Motor neuron (in vitro differentiated cells): ENCODE results near the gene FADD. TPM values are rescaled to one million over a fixed set of nuclear protein-coding genes. Genes with fewer than 3 reads are reported as not detected.

Experiments
- ATAC-seq, 8 experiments: fragments of 200-7000 bp; cut with Tn5 transposase; replicated peaks in 6 of 8; 2 replicates each; pipeline ENCODE4 v1.8.0; 2021; ENCODE audit warnings: mild to moderate bottlenecking in 8 of 8, moderate library complexity in 8 of 8
- H3K27ac ChIP-seq, 2 donors: fragments of 250-450 bp; sonication (Bioruptor Pico); 2 replicates each; pipeline ENCODE4 v1.9.0; 2021; ENCODE audit warnings: antibody characterized with exemption in 2 of 2, mild to moderate bottlenecking in 2 of 2, moderate library complexity in 1 of 2
- H3K4me1 ChIP-seq, 2 donors: fragments of 250-450 bp; sonication (Bioruptor Pico); replicated peaks in 1 of 2; 2 replicates each; pipeline ENCODE4 v1.6.1; 2021; ENCODE audit warnings: antibody characterized with exemption in 2 of 2, mild to moderate bottlenecking in 2 of 2, moderate library complexity in 1 of 2
- H3K4me3 ChIP-seq, 5 donors: fragments of 250-450 bp; sonication (Bioruptor Pico); 2 replicates each; pipeline ENCODE4 v1.9.0; 2021; ENCODE audit warnings: antibody characterized with exemption in 5 of 5, mild to moderate bottlenecking in 5 of 5, moderate library complexity in 4 of 5
- WGBS, 10 experiments: fragments of 450-650 bp; shearing (Covaris generic); methylation state at CpG; one replicate each; pipeline ENCODE4 v1.0.0; 2022; 5-methylcytosine and 5-hydroxymethylcytosine counted together
- in situ Hi-C, 9 experiments: fragments of 400-800 bp; cut with MboI; loops; one replicate each; pipeline ENCODE4 v1.15.0; 2021; ENCODE audit warnings: low sequenced_read_pairs in 9 of 9, low pct_unique_long_range_greater_than_20kb in 2 of 9; ENCODE audit not compliant: unreplicated experiment in 9 of 9
- total RNA-seq, 8 experiments: library from RNA; unstranded; fragments of 300-600 nt; gene quantifications; 2 replicates each; pipeline versions ENCODE4 v1.2.3 to v1.2.4, GENCODE V29; 2022

The FADD gene
- total RNA-seq, 8 experiments from 2014 or later: 7.0 to 24.2 (median 13.5) TPM

DNA sequence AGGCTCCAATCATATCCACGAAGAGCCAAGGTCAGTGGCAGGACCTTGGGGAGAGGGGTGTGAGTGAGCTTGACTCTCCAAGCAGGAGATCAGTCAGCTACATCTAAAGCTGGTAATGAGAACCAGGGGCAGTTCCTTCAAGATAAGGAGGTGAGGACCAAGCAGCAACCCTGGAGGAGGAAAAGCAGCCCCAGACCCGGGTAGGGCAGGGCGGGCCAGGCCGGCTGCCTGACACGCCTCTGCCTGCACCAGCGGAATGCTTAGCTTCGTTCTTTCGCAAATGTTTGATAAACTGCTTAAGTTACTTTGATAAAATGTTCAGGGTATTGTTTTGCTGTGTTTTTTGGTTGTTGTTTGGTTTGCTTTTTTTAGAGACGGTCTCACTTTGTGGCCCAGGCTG lies 18.7 kb upstream of the FADD start:
- ATAC-seq: no peak
- in situ Hi-C loops: loop anchor here in 8 of 9 experiments (25.0 kb wide), 3 partner anchors 272 to 497 kb away; partner anchors contain the start of genes FGF19 (in 4 of the 8) and LTO1 (in 4 of the 8)
- Histone ChIP-seq H3K4me3 (no peak overlapping the region), H3K4me1 (no peaks in the 10 kb centered on the region), H3K27ac (no peak overlapping the region)
- WGBS, 10 experiments: 20 to 100% (median 83%) methylated on average over 1 to 5 of the region's 9 CpGs; no CpG with 5 or more reads in 5 of the 10 experiments

DNA sequence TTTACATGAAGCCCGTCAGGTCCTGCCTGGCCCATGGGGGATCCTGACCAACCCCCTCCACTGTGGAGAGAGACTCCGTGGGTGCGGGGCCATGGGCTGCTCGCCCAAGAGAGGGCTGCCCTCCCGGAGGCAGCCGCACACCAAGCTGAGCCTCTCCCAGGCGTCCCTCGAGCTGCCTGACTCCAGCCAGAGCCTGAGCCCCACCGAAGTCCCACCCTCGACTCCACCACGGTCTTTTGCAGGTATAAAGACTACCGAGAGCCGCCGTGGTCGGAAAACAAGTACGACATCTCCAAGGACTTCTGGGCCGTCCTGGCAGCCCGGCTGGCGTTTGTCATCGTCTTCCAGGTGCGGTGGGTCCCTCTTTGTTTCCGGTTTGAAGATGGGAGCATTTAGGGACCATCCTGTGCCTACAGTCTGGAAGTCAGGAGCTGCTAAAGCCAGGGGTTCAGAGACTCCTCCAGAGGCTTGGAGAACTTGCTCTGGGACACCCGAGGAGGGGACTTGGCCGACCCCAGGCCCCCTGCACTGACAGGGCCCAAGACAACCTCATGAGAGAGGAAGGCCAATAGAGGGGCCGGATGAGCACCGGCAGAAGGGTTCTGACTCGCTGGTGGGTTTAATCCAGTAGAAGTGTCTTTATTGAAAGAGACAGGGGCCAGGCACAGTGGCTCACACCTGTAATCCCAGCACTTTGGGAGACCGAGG lies 17.6 kb upstream of the FADD start:
- ATAC-seq: no peak
- Histone ChIP-seq H3K4me3 (no peak overlapping the region), H3K27ac (no peak overlapping the region), H3K4me1 (no peaks in the 10 kb centered on the region)
- in situ Hi-C loops: loop anchor here in 8 of 9 experiments (25.0 kb wide), 3 partner anchors 273 to 498 kb away; partner anchors contain the start of genes FGF19 (in 4 of the 8) and LTO1 (in 4 of the 8)
- WGBS, 10 experiments: 33 to 95% (median 55%) methylated on average over 1 to 10 of the region's 28 CpGs; no CpG with 5 or more reads in 6 of the 10 experiments

DNA sequence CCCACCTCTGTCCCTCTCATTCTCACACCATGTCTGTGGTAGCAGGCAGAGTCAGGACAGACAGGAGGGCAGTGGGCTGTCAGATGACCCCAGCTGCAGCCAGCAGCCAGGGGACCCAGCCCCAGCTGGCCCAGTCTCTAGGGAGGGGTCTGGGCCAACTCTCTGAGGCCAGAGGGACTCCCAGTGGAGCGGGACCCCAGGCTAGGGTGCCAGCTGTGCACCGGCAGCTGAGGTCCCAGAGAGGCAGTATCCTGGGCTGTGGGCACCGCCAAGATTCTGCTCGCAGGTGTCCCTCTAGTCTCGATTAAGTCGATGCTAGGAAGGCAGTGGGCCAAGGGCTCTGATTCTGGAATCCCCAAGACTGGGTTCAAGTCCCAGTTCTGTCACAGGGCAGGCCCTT lies 16.7 kb upstream of the FADD start:
- in situ Hi-C loops: loop anchor here in 8 of 9 experiments (25.0 kb wide), 3 partner anchors 274 to 499 kb away; partner anchors contain the start of genes FGF19 (in 4 of the 8) and LTO1 (in 4 of the 8)
- ATAC-seq: no peak
- WGBS, 10 experiments: 89% methylated on average over 4 of the region's 6 CpGs; no CpG with 5 or more reads in 9 of the 10 experiments
- Histone ChIP-seq H3K27ac (no peak overlapping the region), H3K4me3 (no peak overlapping the region), H3K4me1 (peaks cover 0 to 3% of the 10 kb centered on the region in 2 donors)

DNA sequence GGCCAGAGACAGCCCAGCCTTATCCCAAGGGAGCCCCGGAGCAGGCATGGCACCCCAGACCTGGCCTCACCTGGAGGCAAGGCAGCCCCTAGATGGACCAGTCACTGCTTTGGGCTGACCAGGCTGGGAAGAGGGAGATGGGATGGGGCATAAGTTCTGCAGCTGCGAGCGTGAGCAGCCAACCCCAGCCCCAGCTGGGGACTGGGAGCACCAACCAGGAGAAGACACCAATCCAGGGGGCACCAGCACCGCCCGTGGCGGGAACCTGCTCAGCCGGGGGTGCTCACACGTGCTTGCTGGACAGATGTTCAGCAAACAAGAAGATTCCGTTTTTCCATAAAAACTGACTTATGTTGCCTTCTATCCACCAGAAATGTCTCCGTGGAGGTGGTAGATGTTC lies 16.2 kb upstream of the FADD start:
- peaks cover 0 to 3% of the 10 kb centered on the region in 2 donors for H3K4me1 ChIP-seq
- no peak overlapping the region for H3K27ac ChIP-seq
- in situ Hi-C loops: loop anchor here in 8 of 9 experiments (25.0 kb wide), 3 partner anchors 275 to 500 kb away; partner anchors contain the start of genes FGF19 (in 4 of the 8) and LTO1 (in 4 of the 8)
- ATAC-seq: no peak
- WGBS, 10 experiments: 60 to 100% (median 91%) methylated on average over 1 to 9 of the region's 10 CpGs; no CpG with 5 or more reads in 4 of the 10 experiments
- no peak overlapping the region for H3K4me3 ChIP-seq

DNA sequence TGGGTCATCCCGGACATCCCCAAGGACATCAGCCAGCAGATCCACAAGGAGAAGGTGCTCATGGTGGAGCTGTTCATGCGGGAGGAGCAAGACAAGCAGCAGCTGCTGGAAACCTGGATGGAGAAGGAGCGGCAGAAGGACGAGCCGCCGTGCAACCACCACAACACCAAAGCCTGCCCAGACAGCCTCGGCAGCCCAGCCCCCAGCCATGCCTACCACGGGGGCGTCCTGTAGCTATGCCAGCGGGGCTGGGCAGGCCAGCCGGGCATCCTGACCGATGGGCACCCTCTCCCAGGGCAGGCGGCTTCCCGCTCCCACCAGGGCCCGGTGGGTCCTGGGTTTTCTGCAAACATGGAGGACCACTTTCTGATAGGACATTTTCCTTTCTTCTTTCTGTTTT lies 15.3 kb upstream of the FADD start:
- in situ Hi-C loops: loop anchor here in 8 of 9 experiments (25.0 kb wide), 3 partner anchors 275 to 500 kb away; partner anchors contain the start of genes FGF19 (in 4 of the 8) and LTO1 (in 4 of the 8)
- no peak overlapping the region for H3K4me3 ChIP-seq
- WGBS, 10 experiments: 20 to 90% (median 62%) methylated on average over 1 to 6 of the region's 15 CpGs; no CpG with 5 or more reads in 7 of the 10 experiments
- no peak for ATAC-seq
- no peak overlapping the region for H3K27ac ChIP-seq
- H3K4me1 ChIP-seq: peaks cover 0 to 3% of the 10 kb centered on the region in 2 donors

DNA sequence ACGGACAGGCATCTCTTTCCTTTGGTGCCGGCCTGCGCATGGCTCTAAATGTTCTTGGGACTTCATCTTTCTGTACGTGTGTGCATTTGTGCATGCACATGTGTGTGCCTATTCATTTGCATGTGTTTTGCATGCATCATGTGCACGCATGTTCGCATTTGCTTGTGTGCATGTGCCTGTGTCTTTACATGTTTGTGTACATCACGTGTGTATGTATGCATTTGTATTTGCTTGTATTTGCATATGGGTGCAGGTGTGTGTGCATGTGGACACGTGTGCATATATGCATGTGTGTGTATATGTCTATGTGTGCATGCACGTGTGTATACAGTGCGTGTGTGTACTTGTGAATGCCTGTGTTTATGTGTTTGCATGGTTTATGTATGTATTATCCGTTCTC lies 13.5 kb upstream of the FADD start:
- WGBS, 10 experiments: 20 to 93% (median 60%) methylated on average over 1 to 7 of the region's 11 CpGs; no CpG with 5 or more reads in 2 of the 10 experiments
- Histone ChIP-seq H3K4me3 (no peak overlapping the region), H3K4me1 (peaks cover 0 to 3% of the 10 kb centered on the region in 2 donors), H3K27ac (no peak overlapping the region)
- in situ Hi-C loops: loop anchor here (10.0 to 25.0 kb wide), 6 partner anchors 265 to 505 kb away; partner anchors contain the start of genes FGF19 (in 4 of the 9) and LTO1 (in 4 of the 9)
- no peak for ATAC-seq

DNA sequence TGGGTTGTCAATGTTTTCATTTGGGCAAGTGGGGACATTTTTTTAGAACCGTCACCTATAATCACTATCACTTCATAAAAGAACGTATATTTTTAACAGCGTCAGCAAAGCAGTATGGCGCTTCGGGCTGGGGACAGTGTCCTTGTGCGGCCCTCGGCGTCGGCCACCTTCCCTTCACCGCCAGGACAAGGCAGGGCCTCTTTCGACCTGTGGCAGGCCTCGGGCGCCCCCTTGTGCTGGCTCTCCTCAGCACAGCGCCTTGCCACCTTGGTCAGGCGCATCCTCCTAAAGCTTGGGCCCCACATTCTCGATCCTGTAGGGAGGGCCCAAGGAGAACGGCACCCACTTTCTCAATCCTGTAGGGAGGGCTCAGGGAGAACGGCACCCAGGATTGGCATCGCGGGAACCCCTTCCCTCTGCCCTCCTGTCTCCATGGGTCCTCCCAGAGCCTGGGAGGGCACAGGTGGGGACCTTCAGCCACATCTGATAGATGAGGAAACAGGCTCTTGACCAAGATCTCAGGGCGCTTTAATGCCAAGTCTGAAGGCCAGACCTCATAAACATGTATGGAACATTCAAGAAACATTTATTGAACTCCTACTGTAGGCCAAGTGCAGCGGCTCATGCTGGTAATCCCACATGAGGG lies 11.5 kb upstream of the FADD start:
- ATAC-seq: peak; percentile 89 to 95 (median 92)
- H3K27ac ChIP-seq: no peak overlapping the region
- in situ Hi-C loops: loop anchor here (10.0 to 25.0 kb wide), 6 partner anchors 267 to 507 kb away; partner anchors contain the start of genes FGF19 (in 4 of the 9) and LTO1 (in 4 of the 9)
- H3K4me1 ChIP-seq: peaks cover 0 to 3% of the 10 kb centered on the region in 2 donors
- WGBS, 10 experiments: 0 to 27% (median 8%) methylated on average over 2 to 13 of the region's 22 CpGs; no CpG with 5 or more reads in 4 of the 10 experiments
- H3K4me3 ChIP-seq: no peak overlapping the region

DNA sequence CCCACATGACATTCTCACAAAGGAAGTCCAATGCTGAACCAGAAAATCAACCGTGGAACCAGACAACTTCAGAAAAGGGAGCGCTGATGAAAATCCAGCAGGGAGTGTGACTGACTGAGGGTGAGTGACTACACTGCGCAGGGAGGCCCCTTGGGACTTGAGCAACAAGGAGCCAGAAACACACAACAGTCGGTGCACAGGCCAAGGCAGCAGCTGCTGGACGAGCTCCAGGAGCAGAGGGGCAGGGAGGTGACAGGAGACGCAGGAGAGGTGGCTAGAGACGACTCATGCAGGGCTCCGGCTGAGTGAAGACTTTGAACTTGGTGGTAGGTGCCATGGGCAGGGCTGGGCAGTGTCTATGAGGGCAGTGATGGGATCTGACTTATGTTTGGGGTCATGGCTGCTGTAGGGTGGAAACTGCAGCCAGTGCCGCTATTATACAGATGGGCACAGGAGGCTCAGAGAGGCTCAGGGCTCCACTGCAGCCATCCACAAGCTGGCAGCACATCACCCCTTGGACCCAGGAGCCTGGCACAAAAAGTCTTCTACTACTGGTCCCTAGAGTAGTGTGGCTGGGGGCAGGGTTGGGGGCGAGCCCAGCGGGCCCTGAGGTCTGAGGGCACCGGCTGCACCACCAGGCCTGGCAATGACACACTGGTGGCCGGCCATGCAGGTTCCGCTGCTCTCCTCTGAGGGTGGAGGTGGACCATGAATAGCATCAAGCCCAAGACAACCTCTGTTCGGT lies 10.3 kb upstream of the FADD start:
- H3K4me3 ChIP-seq: no peak overlapping the region
- H3K4me1 ChIP-seq: peaks cover 0 to 3% of the 10 kb centered on the region in 2 donors
- no peak overlapping the region for H3K27ac ChIP-seq
- ATAC-seq: peak in 5 of 8 experiments; percentile 44 to 76 (median 60)
- in situ Hi-C loops: loop anchor here (10.0 to 25.0 kb wide), 6 partner anchors 268 to 508 kb away; partner anchors contain the start of genes FGF19 (in 4 of the 9) and LTO1 (in 4 of the 9)
- 10 to 100% (median 45%) methylated on average over 1 to 10 of the region's 15 CpGs; no CpG with 5 or more reads in 2 of the 10 experiments for WGBS, 10 experiments

DNA sequence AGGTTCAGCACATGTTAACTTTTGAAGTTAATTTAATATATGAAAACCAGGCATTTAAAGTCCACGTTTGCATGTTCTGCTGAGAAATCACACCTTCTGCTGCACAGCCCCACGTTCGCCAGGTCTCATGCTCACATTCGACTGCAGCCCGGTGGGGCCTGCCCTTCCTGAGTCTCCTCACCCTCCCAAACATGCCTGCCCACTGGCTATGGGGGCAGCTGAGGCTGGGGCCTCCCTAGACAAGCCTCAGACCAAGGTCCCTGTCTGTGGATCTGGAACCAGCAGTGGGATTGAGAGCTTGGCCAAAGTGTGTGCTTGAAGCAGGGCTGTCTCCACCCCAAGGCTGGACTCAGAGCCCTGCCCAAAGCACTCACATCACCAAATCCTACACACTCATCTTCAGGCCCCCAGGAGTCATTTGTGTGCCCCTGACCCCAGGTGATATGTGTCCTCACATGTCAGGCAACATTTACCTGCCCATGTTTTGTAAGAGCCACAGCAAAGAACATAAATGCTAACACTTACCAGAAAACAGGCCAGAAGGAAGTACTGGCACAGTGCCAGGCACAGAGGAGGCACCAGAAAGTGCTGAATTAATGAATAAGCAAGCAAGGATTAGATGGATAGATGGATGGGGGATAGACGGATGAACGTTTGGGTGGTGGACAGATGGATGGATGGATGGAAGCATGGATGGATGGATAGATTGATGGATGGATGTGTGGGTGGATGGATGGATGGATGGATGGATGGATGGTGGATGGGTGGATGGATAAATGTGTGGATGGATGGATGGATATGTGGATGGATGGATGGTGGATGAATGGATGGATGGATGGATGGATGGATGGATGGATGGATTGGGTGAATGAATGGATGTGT lies 9.4 kb upstream of the FADD start:
- Histone ChIP-seq H3K4me1 (peaks cover 0 to 3% of the 10 kb centered on the region in 2 donors), H3K4me3 (no peak overlapping the region), H3K27ac (no peak overlapping the region)
- WGBS, 10 experiments: 23 to 86% (median 70%) methylated on average over 2 to 7 of the region's 7 CpGs; no CpG with 5 or more reads in 1 of the 10 experiments
- in situ Hi-C loops: loop anchor here (10.0 to 25.0 kb wide), 6 partner anchors 269 to 509 kb away; partner anchors contain the start of genes FGF19 (in 4 of the 9) and LTO1 (in 4 of the 9)
- ATAC-seq: peak in 1 of 8 experiments; percentile 13

DNA sequence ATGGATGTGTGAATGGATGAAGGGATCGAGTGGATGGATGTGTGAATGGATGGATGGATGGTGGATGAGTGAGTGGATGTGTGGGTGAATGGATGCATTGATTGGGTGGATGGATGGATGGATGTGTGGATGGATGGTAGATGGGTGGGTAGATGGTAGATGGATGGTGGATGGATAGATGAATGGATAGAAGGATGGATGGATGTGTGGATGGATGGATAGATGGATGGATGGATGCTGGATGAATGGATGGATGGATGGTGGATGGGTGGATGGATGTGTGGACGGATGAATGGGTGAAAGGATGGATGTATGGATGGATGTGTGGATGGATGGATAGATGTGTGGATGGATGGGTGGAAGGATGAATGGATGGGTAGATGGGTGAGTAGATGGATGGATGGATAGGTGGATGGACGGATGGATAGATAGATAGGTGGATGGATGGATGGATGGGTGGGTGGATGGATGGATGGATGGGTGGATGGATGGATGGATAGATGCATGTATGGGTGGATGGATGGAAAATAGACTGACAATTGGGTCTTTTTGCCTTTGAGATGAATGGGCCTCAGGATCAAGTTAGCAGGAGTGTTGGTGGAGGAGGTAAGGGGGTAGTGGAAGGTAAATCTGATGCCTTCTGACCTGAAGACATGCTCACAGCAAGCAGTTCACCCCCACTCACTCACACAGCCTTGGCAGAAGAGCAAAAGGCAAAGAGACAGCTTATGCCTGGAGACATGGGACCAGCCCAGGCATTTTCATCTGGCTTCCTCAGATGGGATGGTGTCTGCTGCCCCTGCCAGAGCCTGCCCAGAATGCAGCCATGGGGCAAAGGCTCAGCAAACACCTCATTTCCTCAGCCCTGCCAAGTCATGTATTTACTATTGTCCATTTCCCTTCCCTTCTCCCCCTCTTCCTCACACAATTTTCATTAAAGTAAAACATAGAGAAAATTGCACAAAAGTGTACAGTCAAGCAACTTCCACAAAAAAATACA lies 8.0 kb upstream of the FADD start:
- ATAC-seq: no peak
- 0 to 100% (median 29%) methylated on average over 2 to 3 of the region's 3 CpGs; no CpG with 5 or more reads in 1 of the 10 experiments for WGBS, 10 experiments
- in situ Hi-C loops: loop anchor here (5.0 to 25.0 kb wide), 8 partner anchors 270 to 510 kb away; partner anchors contain the start of genes FGF19 (in 4 of the 9) and LTO1 (in 4 of the 9)

More for the DNA sequence above, 8.0 kb upstream of the FADD start:
- Histone ChIP-seq H3K4me3 (no peak overlapping the region), H3K4me1 (peaks cover 0 to 3% of the 10 kb centered on the region in 2 donors), H3K27ac (no peak overlapping the region)
